ENCODE results near the gene USP14.

The USP14 gene

GRCh38 chr18:159933-160332, 1.6 kb downstream of the USP14 start:
- no peak for DNase-seq (ENCODE audit: low read depth in 2 of 2)

DNA sequence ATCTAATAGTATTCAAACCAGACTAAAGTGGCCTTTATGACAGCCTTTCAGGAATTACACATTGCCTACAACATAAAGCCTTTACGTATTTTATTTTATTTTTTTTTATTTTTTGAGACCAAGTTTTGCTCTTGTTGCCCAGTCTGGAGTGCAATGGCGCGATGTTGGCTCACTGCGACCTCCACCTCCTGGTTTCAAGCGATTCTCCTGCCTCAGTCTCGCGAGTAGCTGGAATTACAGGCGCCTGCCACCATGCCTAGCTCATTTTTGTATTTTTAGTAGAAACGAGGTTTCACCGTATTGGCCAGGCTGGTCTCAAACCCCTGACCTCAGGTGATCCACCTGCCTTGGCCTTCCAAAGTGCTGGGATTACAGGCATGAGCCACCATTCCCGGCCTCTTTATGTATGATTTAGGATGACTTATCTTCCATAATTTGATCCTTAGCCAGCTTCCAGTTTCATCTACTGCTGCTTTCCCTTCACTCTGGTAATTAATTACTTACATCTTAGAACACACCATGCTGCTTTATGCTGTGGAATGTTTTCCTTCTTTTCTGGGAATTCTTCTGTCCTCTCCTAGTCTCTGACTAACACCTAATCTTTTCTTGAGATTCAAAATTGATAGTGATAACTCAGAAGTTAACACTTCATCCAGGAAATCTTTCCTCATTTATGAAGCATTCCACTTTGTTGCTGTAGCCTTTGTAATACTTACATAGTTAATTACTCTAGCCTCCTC, 2.6 kb downstream of the USP14 start:
- no peak for DNase-seq (ENCODE audit: low read depth in 2 of 2)

GRCh38 chr18:172361-172760, 14.0 kb downstream of the USP14 start:
- no peak for DNase-seq (ENCODE audit: low read depth in 2 of 2)

- DNase-seq (ENCODE audit: low read depth in 2 of 2) = no peak
Measured at GRCh38 chr18:179499-179898, 21.1 kb downstream of the USP14 start.

- DNase-seq (ENCODE audit: low read depth in 2 of 2) = no peak
Measured at GRCh38 chr18:181711-182110, 23.4 kb downstream of the USP14 start.

DNA sequence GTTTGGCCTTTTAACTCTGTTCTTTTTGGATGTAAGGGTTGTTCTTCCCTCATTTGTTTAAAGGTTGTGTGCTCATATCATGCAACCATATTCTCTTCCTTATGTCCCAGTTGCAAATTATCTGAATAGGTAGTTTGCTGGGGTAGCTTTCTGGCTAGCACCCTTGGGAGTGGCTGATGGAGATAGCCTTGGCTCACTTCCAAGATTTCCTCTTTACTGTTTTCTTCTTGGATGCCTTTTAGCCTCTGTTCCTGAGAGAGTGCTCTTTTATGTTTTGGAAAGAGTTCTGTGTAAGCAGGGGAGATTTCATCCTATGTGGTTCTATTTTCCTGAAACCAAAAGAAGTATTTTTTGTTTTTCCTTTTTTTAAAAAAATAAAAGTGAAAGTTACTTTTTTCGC, 25.4 kb downstream of the USP14 start:
- no peak for DNase-seq (ENCODE audit: low read depth in 2 of 2)

GRCh38 chr18:189254-189653, 30.9 kb downstream of the USP14 start:
- DNase-seq (ENCODE audit: low read depth in 2 of 2) = no peak

- DNase-seq (ENCODE audit: low read depth in 2 of 2) = no peak
Measured at GRCh38 chr18:191725-192124, 33.4 kb downstream of the USP14 start.

GRCh38 chr18:192801-193200, 34.4 kb downstream of the USP14 start:
- DNase-seq (ENCODE audit: low read depth in 2 of 2) = no peak

GRCh38 chr18:195651-196050, 37.3 kb downstream of the USP14 start:
- no peak for DNase-seq (ENCODE audit: low read depth in 2 of 2)

GRCh38 chr18:199214-199613, 40.9 kb downstream of the USP14 start:
- DNase-seq (ENCODE audit: low read depth in 2 of 2) = no peak

DNA sequence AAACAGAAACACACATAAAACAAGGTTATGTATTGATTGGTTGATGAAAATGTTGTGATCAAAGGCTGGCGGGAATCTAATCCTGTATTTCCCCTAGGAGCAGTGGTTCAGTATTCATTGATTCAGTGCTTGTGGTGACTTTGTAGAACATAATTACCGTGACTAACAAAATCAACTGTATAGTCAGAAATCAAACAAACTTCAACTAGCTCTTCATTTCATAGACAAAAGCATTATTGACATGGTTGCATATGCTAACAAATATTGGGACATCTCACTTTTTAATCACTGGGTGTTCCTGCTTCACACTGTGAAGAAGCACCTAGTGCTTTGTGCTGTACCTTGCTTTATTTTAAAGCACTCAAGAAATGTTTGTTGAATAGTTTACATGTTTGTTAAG, 41.4 kb downstream of the USP14 start:
- DNase-seq (ENCODE audit: low read depth in 2 of 2) = no peak

DNA sequence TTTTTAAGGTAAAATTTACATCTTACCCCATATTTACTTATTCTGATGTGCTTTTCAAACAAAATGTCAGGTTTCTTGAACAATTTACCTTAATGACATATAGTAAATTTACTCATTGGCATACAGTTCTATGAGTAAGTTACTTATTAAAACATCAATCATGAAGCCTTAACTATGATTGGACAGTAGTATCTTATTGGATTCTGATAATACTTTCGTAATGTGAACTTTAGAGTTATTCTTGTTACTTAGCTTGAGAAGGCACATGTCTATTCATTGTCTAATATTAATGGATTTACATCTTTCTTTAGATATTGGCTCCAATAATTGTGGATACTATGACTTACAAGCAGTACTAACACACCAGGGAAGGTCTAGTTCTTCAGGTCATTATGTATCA, 51.7 kb downstream of the USP14 start:
- DNase-seq (ENCODE audit: low read depth in 2 of 2) = no peak

DNA sequence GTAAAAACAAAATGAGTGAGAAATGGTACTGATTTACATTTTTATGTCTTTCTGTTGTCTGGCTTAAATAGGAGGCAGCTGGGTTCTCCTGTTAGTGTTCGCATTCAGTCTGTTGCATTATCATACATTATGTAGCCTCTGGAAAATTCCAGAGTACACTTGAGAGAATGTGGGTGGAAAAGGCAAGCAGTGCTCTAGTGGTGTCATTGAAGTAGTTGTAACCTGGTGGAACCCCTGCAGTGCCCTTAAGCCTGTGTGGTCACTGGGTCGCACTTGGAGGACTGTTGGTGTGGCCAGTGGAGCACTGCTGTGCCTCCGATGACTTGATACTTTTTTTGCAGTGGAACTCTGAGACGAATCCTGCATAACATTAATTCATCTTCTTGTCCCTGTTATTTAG, 52.4 kb downstream of the USP14 start:
- DNase-seq (ENCODE audit: low read depth in 2 of 2) = no peak

- DNase-seq (ENCODE audit: low read depth in 2 of 2) = no peak
Measured at GRCh38 chr18:211582-211981, 53.2 kb downstream of the USP14 start.

- DNase-seq (ENCODE audit: low read depth in 2 of 2) = no peak
Measured at GRCh38 chr18:212780-213179, 54.4 kb downstream of the USP14 start.

GRCh38 chr18:213505-213904, 55.1 kb downstream of the USP14 start:
- DNase-seq (ENCODE audit: low read depth in 2 of 2) = no peak

- DNase-seq (ENCODE audit: low read depth in 2 of 2) = no peak
Measured at GRCh38 chr18:213966-214365, 55.6 kb downstream of the USP14 start.

DNA sequence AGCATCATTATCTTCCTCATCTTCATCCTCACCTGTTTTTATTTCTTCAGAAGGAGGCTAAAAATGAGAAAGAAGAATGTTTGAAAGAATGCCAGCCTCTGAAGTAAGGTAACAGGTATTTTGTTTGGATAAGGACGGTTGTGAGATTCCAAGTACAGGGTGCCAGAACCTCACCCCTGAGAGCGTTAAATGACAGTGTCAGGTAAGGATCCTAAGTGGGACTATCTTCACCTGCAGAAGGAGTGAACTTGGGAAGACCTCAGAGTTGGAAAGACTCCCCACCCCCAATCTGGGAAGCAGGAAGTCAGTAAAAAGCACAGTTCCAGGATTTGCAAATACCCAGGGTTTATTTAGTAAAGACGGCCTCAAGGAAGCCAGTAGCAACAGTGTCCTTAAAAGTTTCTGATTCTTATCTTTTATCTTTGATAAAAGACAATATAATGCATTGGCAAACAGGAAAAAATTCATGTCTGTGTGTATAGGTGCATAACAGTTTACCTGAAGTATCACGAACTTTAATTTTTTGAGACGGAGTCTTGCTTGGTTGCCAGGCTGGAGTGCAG, 57.2 kb downstream of the USP14 start:
- DNase-seq (ENCODE audit: low read depth in 2 of 2) = no peak

- DNase-seq (ENCODE audit: low read depth in 2 of 2) = no peak
Measured at GRCh38 chr18:217532-218336, 59.4 kb downstream of the USP14 start.

DNA sequence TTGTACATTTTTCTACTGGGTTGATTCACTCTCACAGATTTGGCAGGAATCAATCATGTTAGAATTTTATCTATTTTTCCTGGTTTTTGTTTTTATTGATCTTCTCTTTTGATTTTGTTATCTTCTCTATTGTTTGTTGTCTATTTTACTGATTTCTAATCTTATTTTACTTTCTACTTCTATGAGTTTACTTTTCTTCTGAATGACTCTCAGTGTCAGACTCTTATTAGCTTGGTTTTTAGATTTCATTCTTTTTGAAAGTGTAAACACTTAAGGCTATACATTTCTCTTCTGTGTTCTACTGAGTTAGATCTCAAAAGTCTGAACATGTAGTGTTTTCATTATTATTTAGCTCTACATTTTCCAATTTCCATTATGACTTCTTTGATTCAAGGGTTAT, 62.4 kb downstream of the USP14 start:
- no peak for DNase-seq (ENCODE audit: low read depth in 2 of 2)

GRCh38 chr18:225745-226144, 67.4 kb downstream of the USP14 start:
- no peak for DNase-seq (ENCODE audit: low read depth in 2 of 2)

DNA sequence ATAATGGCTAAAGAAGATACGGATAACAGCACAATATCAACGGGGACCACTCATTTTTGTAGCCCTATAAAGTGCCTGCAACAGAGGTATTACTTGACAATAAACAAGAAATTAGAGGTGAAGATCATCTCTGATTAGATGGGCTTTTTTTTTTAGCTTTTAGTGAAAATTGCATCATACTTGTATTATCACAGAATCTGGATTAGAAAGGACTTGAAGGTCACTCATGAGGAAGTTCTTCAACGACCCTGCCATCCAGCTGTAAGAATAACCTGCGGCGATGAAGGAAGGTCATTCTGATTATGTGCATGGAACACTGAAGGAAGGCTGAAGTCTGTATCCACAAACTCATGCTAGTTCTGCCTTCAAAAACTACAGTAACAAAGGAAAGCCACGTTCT, 69.0 kb downstream of the USP14 start:
- DNase-seq (ENCODE audit: low read depth in 2 of 2) = no peak
